A549 (cell line): ENCODE measurements around the gene IGF1R.

ENCODE experiments used
- CEBPB ChIP-seq, 2 experiments: fragments of >200 bp in 1 of 2; sonication (Bioruptor Twin) in 1 of 2; formaldehyde crosslinking in 1 of 2; IDR thresholded peaks; 2 replicates each; pipeline ENCODE4 v1.6.1; 2012 to 2016
- ESRRA ChIP-seq: fragments of 150-350 bp; IDR thresholded peaks from 2 replicates; pipeline ENCODE4 v1.6.1; 2014; ENCODE audit warnings: mild to moderate bottlenecking, low read length, borderline replicate concordance
- KDM5A ChIP-seq: fragments of 200-600 bp; sonication (generic); IDR thresholded peaks from 2 replicates; pipeline ENCODE4 v1.6.1; 2016; ENCODE audit warnings: antibody characterized with exemption, mild to moderate bottlenecking
- POLR2A ChIP-seq: IDR thresholded peaks from 2 replicates; pipeline ENCODE4 v1.6.1; 2012; ENCODE audit warnings: mild to moderate bottlenecking, low read length
- RAD21 ChIP-seq, 2 experiments: fragments of >200 bp in 1 of 2; sonication (Bioruptor Twin) in 1 of 2; formaldehyde crosslinking in 1 of 2; IDR thresholded peaks in 1 of 2; conservative IDR thresholded peaks in 1 of 2; 2 replicates in 1 of 2; 3 replicates in 1 of 2; pipeline ENCODE4 v1.6.1; 2012 to 2018; ENCODE audit warnings: inconsistent platforms in 1 of 2
- TF ChIP-seq, protein P1 (sequence below): fragments of >200 bp; sonication (Bioruptor Twin); formaldehyde crosslinking; IDR thresholded peaks from 3 replicates; pipeline ENCODE4 v1.5.1; 2016

DNA sequence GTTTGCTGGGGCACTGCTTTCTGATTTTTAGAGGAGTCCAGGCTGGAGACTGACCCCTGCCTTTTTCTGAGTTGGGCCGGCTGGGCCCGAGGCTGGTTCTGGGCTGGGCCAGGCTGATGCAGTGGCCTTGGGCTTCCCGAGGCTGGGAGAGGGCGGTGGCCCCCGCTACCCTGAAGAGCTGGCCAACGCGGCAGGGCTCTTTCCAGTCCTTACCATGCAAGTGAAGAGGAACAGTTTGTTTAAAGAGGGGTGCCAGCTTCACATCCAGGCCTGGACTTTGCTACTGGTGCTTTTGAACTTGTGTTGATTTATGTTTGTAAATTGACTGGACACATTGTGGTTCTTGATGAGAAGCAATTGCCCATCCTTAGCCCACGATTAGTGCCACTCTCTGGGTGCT, 15.3 kb downstream of the IGF1R start:
- TF ChIP-seq, protein P1, sequence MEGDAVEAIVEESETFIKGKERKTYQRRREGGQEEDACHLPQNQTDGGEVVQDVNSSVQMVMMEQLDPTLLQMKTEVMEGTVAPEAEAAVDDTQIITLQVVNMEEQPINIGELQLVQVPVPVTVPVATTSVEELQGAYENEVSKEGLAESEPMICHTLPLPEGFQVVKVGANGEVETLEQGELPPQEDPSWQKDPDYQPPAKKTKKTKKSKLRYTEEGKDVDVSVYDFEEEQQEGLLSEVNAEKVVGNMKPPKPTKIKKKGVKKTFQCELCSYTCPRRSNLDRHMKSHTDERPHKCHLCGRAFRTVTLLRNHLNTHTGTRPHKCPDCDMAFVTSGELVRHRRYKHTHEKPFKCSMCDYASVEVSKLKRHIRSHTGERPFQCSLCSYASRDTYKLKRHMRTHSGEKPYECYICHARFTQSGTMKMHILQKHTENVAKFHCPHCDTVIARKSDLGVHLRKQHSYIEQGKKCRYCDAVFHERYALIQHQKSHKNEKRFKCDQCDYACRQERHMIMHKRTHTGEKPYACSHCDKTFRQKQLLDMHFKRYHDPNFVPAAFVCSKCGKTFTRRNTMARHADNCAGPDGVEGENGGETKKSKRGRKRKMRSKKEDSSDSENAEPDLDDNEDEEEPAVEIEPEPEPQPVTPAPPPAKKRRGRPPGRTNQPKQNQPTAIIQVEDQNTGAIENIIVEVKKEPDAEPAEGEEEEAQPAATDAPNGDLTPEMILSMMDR: no peak
- TF ChIP-seq POLR2A: no peak
- no peak for TF ChIP-seq KDM5A
- no peak for TF ChIP-seq ESRRA
- no peak for TF ChIP-seq CEBPB (IDR thresholded peaks at IDR 0.05)
- TF ChIP-seq RAD21 (conservative IDR thresholded peaks at IDR 0.05 in 1 of 2, IDR thresholded peaks at IDR 0.05 in 1 of 2): no peak
